ENCODE measurements around the gene CHMP1A.
"Not testable (repeated sequence)": the region's sequence is repeated elsewhere in the genome, so short reads cannot be mapped to it uniquely, and the experiment has no call there.

The CHMP1A gene

DNA sequence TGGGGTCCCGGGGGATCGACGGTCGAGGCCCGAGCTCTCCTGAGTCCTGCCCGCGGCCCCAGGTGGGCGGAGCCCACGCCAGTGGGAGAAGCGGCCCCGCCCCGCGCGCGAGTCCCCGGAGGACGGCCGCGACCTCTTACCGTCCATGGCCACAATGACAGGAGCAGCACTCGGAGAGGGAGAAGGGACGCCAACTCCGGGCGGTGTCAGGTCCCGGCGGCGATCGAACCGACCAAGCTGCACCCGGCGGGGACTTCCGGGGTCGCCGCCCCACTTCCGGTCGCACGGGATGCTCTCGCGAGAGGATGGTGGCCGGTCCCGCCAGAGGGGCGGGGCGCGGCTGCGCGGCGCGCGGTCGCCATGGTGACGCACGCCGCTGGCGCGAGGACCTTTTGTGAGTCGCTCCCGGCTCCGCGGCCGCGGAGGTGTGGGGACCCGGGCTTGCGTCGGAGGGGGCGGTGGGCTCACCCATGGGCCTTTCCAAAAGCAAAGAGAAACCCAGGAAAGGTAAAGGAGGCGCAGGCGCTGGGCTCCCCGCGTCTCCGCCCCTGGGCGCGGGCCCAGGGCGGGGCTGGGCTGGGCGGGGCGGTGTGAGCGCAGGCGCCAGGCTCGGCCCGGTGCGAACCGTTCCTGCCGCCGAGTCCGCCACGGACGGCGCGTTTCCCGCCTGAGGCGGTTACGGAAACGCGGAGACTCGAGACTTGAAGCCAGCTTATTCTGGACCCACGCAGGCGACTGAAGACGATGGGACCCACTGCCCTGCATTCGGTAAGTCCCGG, at the start of gene CHMP1A, which contains the start of gene SPATA33:
TSS of gene CHMP1A (minus strand) at position 267 of the 779 bp plus-strand sequence. CDS start at position 147, 120 bp downstream.
TSS of gene SPATA33 (plus strand) at position 395 of the 779 bp plus-strand sequence. CDS start at position 471, 76 bp downstream.
- DNase-seq: peak; percentile 32

DNA sequence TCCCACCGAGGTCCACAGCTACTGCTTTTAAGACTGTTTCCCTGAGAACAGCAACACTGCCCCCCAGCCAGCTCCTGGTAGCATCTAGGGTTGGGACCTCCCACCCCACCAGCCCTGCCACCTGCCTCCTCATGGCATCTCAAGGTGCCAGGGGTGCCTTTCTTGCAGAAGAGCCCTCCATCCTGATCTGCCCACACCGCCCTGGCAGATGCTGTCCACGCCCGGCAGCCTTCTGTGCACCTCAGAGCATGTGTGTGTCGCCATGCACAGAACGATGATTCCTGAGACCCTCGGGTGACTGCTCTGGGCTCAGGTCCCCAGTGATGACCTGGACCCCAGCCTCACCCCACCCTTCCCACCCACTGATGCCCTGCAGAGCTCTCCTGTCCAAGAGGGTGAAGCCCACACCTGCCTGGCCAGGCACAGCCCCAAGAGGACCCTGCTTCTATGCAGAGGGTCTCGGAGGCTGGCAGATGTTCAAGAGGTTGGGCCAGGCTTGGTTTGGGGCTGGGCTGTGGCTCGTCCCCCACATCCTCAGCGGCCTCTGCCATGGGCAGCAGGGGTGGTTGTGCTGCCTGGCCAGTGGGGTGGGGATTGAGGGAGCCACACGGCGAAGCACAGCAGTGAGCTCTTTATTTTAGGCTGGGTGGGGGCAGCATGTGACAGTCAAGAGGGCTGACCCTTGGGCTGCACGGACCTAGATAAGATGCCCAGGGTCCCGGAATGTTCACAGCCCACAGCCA, 49.2 kb upstream of the CHMP1A start:
- DNase-seq: no peak

DNA sequence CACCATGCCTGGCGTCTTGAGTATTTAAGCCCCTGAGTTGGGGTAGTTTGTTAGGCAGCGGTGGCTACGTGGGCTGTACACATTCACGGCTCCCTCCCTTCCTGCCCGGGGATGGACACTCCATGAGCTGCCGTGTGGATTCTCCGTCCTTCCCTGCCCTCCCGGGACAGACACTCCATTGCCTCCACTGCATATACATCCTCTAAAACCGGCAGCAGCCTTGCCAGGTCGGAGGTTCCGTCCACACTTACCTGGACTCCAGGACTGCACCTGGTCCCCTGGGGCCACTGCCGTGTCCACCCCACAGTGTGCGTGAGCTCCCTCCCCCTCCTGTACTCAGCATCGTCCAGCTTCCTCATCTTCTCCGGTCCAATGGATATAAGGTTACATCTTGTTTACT, 47.5 kb upstream of the CHMP1A start:
- DNase-seq: no peak

DNA sequence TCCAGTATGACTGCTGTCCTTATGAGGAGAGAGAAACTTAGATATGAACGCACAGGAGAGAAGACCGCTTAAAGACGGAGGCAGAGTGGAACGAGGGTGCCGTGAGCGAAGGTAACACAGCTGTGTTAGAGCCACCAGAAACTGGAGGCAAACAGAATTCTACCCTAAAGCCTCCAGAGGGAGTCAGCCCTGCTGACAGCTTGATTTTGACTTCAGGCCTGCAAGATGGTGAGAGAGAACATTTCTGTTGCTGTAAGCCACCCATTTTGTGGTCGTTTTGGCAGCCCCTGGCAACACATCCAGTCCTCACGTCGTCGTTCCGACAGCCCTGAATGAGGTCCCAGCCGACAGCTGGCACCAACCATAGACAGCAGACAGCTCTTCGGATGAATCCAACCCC, 46.8 kb upstream of the CHMP1A start:
- no peak for DNase-seq

DNA sequence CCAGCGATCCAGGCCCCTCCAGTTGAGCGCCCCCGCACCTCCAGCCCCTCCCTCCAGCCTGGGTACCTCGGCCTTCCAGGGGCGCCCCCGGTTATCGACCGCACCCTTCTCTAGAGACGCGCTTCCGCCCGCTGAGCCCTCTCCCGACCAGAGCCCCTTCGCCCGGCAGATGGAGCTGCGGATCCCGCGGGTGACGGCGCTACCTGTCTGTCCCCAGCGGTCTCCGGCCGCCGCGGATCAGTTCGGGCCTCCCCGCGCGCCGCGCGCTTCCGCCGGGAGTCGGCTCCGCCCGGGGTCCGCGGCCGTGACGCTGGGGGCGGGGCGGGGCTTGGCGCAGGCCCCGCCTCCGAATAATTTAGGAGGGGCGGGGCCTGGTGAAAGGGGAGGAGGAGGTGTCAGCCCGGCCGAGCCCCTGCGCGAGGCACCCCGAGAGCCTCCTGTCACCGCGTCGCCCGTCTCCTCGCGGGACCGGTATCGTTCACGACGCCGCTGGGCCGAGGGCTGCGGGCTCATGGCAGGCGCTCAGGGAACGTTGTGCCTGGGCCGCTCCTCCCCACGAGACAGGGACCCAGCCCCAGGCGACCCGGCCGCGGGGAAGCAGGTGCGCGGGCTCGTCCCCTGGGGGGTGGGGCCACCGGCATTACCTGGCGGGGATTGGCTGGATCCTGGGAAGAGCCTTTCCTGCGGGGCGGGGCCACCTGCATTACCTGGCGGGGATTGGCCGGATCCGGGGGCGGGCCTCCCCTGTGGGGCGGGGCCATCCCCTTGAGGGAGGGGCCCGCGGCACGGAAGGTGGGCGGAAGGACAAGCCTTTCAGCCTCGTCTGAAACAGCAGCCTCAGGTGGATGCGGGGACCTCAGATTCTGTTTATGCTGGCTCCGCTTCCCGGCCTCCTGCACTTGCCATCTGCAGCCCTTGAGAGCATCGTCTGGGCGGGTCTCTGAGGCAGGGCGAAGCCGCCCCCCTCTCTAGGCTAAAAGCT, 44.2 kb upstream of the CHMP1A start, which contains the start of gene SPATA2L:
TSS of gene SPATA2L (minus strand) at position 281 of the 982 bp plus-strand sequence. CDS start 473 bp downstream, outside the sequence.
- peak; percentile 75 for DNase-seq

DNA sequence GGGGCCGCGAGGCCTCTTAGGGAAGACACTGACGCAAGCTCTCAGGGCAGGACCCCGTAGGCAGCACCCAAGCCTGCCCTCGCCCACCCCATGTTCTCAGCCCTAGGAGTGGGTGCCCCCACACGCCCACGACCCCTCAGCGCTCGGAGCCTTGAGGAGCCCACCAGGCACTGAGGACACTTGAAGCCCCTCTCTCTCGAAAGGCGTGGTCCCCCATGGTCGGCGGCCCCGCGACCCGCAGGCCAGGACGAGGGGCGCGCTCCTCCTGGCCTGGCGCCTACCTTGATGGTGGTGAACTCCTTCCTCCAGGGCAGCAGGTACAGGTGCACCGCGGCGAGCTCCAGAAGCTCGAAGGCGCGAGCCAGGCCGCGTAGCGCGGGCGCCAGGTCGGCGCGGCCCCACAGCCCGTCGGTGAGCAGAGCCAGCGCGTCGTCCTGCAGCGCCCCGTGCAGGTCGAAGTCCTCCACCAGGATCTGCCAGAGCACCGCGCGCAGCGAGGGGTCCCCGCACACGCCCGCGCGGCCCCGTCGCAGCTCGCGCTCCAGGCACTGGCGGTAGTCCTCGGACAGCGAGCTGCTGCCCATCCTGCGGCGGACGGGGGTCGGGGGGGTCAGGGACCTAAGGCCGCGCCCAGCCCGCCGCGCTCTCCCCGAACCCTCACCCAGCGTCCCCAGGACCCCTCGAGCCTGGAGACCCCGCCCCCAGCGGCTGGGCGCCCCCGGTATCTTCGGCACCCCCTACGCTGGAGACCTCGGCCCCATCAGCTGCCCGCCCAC, 43.3 kb upstream of the CHMP1A start:
- no peak for DNase-seq

DNA sequence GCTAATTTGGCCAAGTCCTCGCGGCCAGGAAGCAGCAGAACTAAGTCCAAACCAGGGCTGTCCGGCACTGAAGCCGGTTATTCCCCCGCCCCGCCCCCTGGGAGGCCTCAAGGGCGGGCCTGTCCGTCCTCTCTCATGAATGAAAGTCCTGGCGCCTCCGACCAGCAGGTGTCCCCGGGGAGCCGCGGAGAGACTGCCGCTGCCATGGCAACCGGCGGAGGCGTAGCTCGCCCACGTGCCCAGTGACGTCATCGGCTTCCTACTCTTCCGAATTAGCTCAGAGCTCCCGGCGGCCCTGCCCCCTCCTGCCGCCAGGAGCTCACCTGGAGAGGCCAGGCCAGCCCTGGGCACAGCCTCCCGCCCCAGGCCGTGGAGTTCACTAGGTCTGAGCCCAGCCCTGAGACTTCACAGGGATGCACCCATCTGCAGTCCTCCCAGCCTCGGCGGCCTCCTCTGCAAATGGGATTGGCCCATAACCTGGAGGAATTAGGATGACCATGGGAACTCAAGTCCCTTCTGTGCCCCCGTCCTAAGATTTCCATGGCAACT, 42.7 kb upstream of the CHMP1A start:
- DNase-seq: peak; percentile 91

DNA sequence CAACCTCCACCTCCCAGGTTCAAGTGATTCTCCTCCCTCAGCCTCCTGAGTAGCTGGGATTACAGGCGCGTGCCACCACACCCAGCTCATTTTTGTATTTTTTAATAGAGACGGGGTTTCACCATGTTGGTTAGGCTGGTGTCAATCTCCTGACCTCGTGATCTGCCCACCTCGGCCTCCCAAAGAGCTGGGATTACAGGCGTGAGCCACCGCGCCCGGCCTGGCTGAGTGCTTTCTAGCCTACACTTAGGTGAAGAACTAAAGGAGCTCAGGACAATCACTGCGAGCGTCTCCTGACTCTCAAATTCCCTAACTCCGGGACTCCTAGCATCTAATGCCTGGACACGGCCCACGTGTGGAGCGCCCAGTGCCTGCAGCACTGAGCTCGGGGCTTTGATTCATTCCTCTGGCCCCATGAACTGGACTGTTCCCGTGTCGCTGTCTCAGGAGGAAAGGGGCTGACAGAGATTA, 42.2 kb upstream of the CHMP1A start:
- not testable (repeated sequence) for DNase-seq

DNA sequence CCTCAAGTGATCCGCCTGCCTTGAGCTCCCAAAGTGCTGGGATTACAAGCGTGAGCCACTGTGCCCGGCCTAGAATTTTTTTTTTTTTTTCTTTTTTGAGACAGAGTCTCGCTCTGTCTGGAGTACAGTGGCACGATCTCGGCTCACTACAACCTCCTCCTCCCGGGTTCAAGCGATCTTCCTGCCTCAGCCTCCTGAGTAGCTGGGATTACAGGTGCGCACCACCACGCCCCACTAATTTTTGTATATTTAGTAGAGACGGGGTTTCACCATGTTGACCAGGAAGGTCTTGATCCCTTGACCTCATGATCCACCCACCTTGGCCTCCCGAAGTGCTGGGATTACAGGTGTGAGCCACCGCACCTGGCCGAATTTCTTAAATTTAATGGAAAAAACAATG, 41.2 kb upstream of the CHMP1A start:
- DNase-seq: not testable (repeated sequence)

DNA sequence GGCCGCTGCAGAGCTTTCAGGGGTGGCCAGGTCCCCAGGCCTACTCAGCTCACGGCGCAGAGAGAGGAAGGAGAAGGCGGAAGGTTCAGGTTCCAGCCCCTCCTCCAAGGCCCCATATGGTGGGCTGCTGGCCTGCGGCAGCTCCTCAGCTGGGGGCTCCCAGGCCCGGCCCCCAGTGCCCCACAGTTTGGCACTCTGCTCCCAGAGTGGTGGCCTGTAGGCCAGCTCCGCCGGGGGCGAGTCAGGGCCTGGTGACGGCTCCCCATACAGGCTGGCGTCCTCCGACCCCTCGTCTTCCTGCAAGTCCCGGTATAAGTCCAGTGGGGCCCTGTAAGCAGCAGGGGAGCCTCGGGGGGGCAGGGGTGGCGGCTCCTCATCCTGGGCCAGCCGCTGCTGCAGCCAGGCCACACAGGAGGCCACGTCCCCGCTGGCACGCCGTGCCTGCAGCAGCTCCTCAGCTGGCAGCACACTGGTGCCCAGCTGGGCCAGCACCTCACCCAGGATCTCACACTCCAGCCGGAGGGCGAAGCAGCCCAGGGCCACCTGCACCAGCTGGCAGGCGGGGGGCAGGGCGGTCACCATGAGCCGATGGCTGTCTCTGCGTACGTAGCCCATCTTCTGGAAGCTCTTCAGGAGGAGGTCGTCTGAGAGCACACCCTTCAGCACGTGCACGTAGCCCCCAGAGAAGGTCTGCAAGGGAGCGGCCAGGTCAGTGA, 40.3 kb upstream of the CHMP1A start:
- no peak for DNase-seq

DNA sequence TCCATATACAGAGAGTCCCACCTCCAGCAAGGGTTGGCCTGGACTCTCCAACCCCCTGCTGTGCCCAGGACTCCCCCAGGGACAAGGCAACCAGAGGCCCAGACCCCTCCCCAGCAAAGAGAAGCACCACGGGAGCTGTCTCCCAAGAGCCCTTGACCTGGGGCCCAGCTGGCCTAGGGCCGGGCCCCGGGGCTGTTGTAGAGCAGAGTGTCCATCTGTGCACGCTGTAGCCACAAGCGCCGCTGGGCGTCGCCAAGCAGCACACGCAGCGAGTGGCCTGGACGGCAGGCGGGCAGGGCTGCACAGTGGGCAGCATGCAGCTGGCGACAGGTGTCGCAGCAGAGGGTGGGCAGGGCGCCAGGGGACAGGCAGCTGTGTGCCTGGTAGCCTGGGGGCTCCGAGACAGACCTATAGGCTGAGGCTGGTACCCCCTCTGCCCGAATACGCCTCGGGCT, 39.7 kb upstream of the CHMP1A start:
- DNase-seq: no peak

DNA sequence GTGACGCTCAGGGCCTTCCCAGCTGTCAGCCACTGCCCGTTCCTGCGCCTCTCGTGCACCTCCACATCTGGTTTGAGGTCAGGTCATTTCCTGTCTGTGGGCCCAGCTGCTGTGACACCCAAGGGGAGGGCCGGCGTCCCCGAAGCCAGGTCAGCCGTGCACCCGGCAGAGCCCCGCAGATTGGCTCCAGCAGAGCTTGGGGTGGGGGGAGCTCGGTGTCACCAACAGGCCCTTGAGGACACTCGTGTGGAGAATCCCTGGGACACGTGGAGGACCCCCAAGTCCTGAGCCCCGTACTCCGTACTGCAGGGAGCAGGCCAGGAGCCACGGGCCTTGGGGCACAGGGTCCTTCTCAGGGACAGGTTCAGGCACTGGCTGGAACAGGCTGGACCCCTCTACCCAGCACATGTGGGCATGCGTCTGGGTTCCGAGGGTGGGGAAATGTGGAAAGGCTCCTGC, 39.2 kb upstream of the CHMP1A start:
- no peak for DNase-seq

DNA sequence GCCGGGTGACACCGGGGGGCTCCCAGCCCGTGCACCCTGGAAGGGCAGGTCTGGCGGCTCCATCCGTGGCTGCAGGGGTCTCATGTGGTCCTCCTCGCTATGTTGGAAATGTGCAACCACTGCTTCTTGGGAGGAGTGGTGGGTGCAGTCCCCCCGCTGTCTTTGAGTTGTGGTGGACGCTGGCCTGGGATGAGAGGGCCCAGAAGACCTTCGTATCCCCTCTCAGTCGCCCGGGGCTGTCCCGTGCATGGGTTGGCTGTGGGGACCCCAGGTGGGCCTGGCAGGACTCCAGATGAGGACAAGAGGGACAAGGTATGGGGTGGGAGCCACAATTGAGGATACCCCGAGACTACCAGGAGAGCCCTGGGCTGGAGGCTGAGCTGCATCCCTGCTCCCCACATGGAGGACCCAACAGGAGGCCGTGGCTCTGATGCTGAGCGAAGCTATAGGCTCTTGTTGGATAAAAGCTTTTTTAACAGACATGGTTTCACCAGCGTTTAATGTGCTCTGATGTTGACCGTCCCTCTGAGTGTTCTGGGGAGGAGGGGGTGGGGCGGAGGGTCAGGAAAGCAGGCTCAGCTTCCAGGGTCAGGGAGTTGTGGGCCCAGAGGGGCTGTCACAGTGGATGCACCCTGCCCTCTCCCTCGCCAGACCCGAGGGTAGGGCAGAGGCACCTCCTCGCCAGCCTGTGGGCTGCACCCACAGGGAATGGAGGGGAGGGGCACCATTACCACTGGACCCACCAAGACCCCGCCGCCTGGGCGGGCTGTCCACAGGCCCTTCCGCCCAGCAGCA, 38.6 kb upstream of the CHMP1A start:
- no peak for DNase-seq

DNA sequence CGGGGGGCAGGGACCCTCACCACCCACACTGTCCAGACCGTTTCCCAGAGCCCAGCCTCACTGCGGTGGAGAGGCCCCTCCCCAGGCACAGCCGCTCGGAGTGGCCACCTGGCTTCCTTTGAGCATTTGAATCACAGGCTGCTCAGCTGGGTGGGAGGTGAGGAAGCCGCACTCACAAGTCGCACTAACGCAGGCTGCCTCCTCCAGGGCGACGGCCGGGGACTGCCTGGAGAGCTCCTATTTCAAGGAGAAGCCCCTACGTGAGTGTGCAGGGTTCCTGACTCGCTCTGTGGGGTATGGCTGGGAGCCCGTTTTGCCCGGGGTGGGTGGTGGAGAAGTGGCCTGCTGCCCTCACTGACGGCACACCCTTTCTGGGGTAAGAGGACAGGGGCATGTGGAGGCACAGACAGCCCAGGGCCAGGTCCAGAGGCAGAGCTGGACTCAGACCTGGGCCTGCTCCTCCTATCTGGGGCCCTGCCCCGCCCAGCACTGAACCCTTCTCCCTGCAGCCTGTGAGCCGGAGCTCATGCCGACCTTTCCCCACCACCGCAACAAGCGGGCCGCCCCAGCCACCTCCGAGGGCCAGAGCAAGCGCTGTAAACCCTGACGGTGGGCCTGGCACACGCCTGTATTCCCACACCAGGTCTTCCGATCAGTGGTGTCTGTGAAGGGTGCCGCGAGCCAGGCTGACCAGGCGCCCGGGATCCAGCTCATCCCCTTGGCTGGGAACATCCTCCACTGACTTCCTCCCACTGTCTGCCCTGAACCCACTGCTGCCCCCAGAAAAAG, 37.8 kb upstream of the CHMP1A start:
- no peak for DNase-seq

DNA sequence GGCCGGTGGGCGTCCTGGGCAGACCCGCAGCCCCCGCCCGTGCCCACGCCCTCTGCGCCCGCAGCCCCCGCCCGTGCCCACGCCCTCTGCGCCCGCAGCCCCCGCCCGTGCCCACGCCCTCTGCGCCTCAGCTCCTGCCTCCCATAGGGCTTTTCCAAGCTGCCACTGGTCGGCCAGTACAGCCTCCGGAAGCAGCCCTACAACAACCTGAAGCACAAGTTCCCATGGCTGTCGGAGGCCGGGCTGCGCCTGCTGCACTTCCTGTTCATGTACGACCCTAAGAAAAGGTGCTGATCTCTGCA, 37.2 kb upstream of the CHMP1A start:
- not testable (repeated sequence) for DNase-seq

DNA sequence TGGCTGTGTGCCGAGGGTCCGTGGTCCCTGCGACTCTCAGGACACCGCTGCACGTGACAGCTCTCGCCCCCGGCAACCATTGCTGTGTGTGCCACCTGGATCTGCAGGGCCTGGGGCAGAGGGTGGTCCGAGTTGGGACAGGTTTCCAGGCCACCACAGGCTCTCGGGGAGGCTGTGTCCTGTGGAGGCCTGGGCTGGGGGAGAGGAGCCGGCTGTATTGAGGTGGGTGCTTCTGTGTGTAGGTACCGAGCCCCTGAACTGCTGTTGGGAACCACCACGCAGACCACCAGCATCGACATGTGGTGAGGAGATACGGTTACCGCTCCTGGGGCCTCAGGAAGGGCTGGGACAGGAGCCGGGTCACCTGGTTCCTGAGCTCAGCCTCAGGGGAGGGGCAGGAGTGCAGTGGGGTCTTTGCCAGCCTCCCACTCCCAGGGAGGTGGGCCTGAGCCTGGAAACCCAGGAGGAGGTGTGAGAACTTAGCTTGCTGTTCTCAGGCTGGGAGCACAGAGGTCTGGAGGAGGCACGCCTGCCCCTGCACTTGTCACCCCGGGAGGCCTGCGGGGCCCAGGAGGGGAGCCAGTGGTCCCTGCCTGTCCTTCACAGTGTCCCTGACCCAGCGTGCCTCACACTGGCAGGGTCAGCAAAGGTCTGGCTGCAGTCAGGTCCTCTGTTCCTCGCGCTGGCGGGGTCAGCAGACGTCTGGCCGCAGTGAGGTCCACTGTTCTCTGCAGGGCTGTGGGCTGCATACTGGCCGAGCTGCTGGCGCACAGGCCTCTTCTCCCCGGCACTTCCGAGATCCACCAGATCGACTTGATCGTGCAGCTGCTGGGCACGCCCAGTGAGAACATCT, 36.6 kb upstream of the CHMP1A start:
- DNase-seq: no peak

DNA sequence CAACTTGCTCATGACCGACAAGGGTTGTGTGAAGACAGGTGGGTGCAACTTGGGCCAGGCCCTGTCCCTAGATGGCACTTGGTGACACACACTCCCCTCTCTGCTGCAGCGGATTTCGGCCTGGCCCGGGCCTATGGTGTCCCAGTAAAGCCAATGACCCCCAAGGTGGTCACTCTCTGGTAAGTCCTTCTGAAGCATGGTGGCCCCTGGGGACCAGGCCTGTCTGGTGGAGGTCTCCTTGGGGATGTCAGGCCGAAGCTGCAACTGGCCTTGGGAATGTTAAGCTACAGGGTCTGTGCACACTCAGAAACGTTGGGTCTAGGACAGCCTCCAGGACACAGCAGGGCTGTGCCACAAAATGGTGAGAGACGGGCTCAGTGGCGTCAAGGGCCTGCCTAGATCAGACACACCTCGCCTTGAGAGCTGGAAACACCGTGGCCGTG, 35.8 kb upstream of the CHMP1A start:
- no peak for DNase-seq

DNA sequence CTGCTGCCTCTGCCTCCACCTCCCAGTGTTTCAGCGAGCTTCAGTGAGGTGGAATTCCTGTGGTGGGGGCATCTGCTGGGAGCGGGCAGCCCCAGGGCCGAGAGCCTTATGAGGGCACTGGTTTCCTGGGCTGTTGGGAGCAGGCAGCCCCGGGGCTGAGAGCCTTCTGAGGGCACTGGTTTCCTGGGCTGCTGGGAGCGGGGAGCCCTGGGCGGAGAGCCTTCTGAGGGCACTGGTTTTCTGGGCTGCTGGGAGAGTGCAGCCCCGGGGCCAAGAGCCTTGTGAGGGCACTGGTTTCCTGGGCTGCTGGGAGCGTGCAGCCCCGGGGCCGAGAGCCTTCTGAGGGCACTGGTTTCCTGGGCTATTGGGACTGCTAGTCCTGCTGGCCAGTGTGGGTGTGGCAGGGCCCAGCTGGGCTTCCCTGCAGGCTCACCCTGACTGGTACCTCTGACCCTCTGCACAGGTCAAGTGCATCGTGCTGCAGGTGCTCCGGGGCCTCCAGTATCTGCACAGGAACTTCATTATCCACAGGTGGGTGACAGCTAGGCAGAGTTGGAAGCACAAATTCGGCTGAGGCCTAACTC, 34.6 kb upstream of the CHMP1A start:
- no peak for DNase-seq

Data from NCI-H526 treated with DMSO at 0.1 percent for 48 hours (cell line).